Activated CD4-positive, alpha-beta T cell treated with anti-CD3 and anti-CD28 coated beads for 1 hour (primary cell): ENCODE results near the gene GNMT.
"Not testable (repeated sequence)": the region's sequence is repeated elsewhere in the genome, so short reads cannot be mapped to it uniquely, and the experiment has no call there.

Source experiments
- DNase-seq: peaks from one replicate; pipeline ENCODE4 v3.0.0-alpha.2; 2020

Gene GNMT

GRCh38 chr6:42978839-42979522, 18.4 kb downstream of the GNMT start, which contains the start of gene PEX6:
PEX6 (minus strand) TSS chr6:42979181; CDS start chr6:42979150, 31 bp downstream.
- DNase-seq, result peak; percentile 86

DNA sequence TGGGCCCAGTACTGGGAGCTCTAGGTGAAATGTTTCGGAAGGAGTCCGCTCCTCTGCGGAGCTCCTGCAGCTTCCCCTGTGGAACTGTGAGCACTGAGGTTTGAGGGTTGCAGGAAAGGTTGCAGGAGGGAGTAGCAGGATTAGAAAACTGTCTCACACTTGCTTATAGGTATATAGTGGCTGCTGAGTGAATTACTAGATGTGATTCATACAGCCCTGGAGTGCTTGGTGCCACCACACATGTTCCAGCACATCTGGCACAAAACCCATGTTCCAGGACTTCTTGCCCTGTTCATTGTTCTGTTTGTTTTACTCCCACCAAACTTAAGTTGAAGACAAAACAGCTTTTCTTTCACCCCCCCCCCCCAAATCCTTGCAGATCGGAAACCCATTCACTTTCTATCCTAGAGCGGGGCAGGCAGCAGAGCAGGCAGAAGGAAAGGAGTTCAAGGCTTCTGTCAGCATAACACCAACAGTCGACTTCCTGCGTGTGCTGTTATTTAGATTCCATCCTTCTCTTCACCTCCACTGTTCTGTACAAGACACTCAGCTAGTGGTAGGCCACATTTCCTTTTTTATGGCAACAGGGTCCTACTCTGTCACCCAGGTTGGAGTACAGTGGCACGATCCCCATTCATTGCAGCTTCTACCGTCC, 19.1 kb downstream of the GNMT start:
- DNase-seq, result no peak

DNA sequence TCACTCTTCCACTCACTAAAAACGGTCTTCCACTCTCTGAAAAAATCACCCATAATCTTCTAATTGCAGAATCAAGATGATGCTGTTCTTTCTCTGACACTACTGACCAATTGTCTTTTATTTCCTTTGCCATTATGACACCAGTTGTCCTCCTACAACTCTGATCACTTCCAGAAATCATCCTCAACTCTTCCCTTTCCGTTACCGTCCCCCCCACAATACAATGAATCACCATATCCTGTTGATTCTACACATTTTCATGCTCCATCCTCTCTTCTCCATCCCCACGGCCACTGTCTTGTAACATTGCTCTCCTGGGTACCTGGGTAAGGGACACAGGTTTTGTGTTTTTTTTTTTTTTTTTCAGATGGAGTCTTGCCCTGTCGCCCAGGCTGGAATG, 21.3 kb downstream of the GNMT start:
- no peak for DNase-seq

DNA sequence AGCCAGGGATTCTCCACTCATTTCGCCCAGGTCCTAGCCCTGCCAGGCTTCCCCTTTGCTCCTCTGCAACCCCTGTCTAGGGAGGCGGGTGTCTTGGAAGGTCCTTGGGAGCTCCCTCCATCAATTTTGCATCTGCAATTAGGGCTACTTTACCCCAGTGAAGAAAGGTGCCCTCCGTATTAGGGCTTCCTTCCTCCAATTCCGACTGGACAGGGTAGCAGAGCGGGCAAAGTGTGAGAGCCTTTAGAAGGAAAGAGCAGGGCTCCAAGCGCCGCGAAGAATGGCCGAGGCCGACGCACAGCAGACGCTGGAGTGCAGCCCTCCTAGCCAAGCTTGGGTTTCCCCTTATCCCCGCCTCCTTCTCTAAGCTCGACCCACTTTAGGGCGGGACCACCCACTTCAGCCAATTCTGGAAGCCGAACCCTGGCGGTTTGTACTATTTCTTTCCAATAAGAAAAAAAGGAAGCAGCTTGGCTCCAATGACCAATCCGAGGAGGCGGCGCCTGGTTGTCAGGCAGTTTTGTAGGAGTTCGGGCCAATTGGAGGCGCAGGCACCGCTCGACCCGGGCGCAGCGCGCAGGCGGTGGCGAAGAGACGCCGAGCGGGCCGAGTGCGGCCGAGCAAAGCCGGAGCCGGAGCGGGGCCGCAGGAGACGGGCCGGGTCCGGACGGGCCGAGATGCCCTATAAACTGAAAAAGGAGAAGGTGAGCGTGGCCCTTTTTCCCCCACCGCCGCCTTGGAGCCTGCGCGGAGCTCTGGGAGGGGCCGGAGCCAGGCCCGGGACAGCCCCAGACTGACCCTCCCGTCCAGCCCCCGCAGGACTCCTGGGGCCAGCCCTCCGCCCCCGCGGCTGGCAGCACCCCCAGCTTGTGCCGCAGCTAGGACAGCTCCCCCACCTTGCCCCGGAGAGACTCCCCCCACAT, 23.7 kb downstream of the GNMT start, which contains the start of gene PPP2R5D:
TSS of gene PPP2R5D (plus strand) at position 570 of the 923 bp plus-strand sequence. CDS start at position 678, 108 bp downstream.
- peak; percentile 93 for DNase-seq

DNA sequence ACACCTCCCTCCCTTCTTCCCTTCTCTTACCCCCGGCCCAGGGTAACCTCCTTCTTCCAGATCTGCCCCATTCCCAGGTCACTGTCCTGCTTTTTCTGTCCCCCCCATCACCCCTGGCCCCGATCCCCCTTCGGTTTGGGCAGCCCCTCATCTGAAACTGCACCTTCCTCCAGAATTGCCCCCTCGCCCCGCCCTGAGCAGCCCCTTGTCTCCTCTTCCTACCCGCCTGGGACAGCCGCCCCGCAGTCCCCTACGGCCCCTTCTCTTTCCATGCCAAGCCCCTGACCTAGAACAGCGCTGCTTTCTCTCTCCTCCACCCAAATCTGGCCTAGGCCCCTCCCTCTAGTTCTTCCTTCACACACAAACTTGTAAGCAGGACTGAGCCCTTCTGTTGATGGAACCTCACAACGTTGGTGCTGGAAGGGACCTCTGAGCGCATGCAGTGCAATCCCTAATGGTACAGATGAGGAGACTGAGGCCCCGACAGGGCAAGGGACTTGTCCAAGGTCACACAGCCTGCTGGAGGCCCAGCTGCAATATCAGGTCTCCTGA, 24.4 kb downstream of the GNMT start:
- no peak for DNase-seq

DNA sequence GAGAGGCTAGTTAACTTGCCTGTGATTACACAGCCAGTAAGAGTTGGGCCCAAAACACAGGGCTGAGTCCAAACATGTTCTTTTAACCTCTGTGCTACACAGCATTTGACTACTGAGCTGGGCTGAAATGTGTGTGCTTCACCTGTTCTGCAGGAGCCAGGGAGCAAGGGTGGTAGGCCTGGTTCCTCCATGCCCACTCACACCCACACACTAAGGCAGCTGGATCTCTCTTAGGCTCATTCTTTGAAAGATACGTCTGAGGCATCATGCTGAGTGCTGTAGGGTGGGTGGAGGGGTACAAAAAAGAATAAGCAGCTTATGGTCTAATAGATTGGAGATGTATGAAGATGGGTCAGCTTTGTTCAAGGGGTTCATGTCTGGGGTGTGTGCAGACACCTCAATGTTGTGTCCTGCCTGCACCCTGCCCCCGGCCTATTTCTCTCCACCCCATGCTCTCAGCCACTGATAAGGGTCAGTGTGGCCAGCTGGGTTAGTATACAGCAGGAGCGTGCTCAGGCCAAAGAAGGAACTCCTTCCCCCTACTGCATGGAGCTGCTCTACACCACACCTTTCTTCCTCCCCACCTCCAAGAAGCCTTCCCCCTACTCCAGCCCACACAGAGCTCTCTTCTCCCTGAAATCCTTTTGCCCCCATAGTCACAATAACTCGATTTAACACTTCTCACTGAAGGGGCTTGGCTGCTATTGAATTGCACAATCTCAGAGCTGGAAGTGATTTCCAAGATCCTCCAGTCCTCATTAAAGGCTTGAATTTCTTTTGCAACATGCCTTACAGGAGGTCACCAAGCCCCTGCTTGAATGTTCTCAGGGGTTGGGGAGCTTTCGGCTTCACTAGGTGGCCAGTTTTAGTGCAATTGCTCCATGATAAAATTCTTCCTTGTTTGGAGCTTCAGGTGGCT, 27.2 kb downstream of the GNMT start:
- no peak for DNase-seq

DNA sequence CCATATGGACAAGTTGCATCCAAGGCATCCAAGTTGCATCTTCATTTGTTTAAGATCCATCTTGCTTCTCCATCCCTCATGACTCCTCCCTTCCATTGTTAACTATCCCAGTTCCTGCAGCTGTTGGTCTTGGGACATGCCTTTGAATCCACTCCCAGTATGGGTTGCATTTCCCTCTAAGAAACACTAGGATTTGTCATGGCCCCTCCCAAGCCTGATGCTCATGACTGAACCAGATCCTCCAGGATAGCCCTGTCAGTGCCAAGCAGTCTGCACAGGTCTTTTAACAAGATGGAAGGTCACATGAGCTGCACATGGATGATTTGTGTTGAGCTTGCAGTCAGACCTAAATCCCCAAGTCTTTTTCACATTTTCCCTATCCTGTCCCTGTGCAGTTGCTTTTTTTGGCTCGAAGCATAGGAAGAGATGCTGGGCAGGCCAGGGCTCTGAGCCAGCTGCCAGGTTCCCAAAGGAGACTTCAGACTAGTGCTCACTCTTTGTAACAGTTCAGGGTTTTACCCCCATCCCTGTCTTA, 28.0 kb downstream of the GNMT start:
- DNase-seq, result no peak

DNA sequence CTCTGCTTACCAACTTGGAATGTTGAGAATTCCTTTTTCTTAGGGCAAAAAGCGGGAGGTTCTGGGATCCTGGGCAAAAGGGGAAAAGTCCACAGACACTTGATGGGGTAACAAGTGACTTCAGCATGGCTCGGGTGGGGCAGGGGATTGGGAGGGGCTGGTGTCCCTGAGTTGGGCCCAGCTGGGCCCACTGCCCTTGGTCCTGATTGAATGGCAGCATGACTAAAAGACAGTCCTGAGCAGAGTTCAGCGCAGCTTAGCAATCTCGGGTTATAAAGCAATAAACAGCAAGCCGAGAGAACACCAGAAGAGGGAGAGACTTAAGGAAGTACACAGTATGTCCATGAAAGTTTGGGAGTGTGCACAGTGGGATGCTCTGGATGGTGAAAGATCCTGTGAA, 29.4 kb downstream of the GNMT start:
- no peak for DNase-seq

- no peak for DNase-seq
These were observed 32.9 kb downstream of the GNMT start for GRCh38 chr6:42993445-42993844.

- no peak for DNase-seq
These were observed 36.0 kb downstream of the GNMT start for GRCh38 chr6:42996513-42996912.

GRCh38 chr6:42998205-42998604, 37.7 kb downstream of the GNMT start:
- not testable (repeated sequence) for DNase-seq

- DNase-seq, result no peak
These were observed 41.3 kb downstream of the GNMT start for GRCh38 chr6:43001843-43002242.

DNA sequence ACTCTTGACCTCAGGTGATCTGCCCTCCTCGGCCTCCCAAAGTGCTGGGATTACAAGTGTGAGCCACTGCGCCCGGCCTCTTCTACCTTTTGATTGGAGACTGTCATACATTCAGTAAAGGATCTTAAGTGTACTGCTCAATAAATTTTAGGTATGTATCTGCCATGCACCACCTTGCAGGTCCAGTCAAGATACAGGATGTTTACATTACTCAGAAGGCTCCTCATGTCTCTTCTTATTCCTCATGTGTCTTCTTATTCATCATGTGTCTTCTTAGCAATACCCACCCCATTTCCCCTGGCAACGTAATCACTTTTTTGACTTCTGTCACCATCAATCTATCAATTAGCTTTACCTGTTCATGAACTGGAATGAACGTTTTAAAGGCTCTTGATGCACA, 45.3 kb downstream of the GNMT start:
- no peak for DNase-seq

- DNase-seq, result no peak
These were observed 45.7 kb downstream of the GNMT start for GRCh38 chr6:43006251-43006650.

GRCh38 chr6:43007126-43007525, 46.6 kb downstream of the GNMT start:
- no peak for DNase-seq

- DNase-seq, result peak; percentile 19
These were observed 48.6 kb downstream of the GNMT start for GRCh38 chr6:43009124-43009523.

DNA sequence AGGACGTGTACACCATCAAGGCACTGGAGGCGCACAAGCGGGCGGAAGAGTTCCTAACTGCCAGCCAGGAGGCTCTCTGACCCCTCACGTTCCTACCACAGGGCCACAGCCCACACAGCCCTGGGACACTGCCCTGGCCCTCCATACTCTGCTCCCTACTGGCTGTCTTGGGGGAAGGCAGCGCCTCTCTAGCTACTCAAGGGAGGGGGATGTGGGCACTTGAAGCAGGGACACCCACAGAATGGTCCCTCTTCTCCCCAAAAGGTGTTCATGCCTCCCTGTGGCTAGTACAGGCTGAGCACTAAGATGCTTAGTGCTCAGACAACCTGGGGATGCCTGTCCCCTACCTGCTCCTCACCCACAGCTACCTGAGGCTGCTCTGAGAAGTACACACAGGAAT, 50.7 kb downstream of the GNMT start:
- no peak for DNase-seq

- DNase-seq, result no peak
These were observed 51.8 kb downstream of the GNMT start for GRCh38 chr6:43012364-43012763.

- DNase-seq, result no peak
These were observed 52.7 kb downstream of the GNMT start for GRCh38 chr6:43013097-43013842.
